Inflammatory macrophage treated with lipopolysaccharide for 1 hour (primary cell): ENCODE measurements around the gene SMAP2.

Experiments
- DNase-seq, 2 donors: peaks; one replicate each; pipeline ENCODE4 v3.0.0-alpha.2; 2020 to 2022

Gene SMAP2

DNA sequence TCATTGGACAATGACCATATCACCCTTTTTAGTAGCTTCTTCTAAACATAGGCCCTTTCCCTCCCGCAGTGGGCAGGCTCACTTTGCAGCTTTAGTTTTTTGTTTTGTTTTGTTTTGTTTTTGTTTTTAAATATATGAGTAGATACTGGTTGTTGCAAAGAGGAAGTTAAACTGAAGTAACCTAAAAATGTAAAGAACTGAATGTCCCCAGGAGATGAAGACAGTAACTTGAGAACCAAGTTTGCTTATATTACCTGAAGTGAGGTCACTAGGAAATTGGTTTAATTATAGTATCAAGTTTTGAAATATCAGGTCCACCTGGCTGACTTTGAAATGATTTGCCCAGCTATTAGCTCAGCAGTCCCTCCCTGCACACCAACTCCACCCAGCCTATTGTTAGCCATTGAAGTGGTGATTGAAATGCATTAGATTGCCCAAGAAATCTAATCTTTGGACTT is 18.2 kb downstream of the SMAP2 start:
- DNase-seq: peak in 1 of 2 donors; percentile 35

DNA sequence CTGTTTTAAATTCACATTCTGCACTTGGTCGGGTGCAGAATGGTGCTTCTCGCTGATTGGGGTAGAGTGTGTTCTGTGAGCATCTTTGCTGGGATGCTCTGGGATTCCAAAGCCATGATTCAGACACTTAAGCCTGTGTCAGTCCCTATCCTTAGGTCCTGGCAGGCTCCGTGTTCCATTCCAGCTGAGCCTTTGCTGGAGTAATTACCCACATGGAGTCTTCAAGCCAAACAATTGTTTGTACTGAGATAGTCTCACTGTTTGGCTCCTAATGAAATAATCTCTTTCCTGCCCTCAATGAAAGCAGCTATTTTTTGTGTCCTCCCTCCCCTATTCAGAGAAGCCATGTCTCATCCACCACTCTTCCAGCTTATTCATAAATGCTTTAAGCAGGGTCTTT is 18.7 kb downstream of the SMAP2 start:
- DNase-seq: no peak

DNA sequence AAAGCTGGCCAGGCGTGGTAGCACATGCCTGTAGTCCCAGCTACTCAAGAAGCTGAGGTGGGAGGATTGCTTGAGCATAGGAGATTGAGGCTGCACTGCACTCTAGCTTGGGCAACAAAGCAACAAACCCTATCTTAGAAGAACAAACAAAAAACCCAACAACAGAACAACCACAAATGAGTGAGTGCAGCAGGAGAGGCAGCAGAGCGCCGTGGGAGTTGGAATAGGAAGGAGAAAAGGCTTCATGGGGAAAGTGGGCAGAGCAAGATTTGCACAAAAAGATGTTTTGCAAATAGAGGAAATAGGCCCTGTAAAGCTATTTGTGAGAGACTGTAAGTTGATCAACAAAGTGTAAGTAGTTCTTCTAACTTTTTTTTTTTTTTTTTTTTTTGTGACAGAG is 19.6 kb downstream of the SMAP2 start:
- peak; percentile 71 to 91 for DNase-seq

DNA sequence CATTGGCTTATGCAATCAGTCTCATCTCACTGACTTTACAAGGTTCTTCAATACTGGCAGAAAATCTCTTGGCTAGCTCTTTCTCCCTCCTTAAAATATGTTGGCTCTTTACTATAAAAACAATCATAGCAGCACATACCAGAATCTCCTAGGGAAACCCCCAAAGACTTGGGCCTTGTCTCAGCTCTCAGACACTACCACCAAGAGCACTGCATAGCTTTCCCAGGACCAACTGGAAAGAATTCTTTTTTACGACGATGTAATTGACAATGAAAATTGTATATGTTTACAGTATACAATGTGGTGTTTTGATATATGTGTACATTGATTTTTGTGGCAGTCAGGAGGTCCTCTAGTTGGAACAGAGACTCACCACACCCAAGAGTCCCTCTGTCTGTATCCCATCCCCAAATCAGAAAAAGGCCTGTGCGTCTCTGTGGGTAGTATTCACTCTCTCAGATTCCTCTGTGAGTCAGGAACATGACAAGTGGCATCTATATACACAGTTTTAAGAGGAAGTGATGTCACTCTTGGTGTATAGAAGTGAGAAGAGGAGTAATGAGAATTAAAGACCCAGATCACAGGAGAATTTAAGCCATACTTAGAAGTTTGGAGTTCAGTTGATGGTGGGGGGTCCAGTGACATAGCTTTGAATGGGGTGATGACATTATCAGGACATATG is 21.1 kb downstream of the SMAP2 start:
- peak; percentile 79 to 87 for DNase-seq

DNA sequence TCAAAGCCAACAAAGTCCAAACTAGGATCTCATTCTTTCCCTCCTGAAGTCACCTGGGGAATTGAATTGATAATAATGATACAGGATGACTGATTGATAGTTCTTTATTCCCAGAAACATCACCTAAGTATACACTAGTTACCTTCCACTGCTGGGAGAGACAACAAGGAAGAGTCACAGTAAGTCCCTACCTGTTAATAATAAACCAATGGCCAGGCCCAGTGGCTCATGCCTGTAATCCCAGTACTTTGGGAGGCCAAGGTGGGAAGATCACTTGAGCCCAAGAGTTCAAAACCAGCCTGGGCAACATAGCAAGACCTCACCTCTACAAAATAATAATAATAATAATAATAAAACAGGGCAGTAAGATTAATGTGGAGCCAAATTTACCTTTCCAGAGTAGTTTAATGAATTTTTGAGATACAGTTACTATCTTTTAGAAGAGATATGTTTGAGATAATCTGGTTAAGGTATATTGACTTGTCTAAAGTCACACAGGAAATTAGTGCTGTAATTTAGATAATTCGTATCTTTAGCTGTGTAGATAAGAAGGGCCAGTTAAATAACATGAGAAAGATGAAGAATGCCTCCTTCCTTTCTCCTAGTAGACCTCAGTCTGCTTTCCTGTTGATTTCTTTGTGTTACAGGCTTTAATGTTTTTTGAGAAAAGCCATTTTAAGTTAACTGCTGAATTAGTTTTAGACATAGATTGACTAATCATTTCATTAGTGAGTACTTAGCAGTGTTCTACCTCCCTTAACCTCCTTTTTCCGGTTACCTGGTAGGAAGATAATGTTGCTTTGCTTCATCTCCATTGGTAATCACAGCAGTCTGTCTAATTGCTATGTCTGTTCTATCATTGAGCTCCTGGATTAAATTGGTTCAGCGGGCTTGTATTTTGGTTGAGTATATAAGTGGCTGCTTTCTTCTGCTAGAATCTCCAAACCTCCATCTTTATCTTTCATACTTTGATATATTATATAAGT is 22.0 kb downstream of the SMAP2 start:
- no peak for DNase-seq

DNA sequence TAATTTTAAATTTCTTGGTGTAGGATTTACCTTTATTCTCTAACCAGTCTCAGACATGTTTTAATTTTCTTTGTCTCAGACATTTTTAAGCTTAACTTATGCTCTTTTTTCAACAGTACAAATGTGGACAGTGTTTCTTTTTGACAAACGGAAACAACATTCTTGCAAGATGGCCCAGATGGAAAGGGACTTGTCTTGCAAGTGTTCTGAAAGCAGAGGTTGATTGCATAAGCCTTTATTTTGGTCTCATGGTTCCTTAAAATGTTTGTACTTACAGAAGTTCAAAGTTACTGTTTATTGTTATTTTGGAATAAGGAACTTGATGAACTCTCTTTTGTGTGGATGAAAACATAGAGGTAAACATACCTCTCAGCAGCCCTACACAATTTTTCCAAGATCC is 22.9 kb downstream of the SMAP2 start:
- peak; percentile 89 to 94 for DNase-seq

DNA sequence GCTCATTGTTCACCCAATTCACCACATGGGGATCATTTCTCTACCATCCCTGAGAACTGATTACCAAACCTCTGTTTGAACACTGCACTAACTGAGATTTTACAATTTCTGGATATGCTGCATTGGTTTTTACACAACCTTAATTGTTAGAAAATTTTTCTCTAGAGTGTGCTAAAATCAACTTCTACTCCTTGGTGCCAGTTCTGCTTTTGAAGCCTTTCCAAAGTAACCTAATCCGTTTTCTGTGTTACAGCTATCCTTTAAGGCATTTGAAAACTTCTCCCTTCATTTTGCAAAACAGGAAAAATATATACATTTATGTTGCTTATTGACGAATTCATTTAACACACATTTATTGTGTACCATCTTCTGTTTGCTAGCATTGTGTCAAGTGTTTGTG is 23.7 kb downstream of the SMAP2 start:
- no peak for DNase-seq

DNA sequence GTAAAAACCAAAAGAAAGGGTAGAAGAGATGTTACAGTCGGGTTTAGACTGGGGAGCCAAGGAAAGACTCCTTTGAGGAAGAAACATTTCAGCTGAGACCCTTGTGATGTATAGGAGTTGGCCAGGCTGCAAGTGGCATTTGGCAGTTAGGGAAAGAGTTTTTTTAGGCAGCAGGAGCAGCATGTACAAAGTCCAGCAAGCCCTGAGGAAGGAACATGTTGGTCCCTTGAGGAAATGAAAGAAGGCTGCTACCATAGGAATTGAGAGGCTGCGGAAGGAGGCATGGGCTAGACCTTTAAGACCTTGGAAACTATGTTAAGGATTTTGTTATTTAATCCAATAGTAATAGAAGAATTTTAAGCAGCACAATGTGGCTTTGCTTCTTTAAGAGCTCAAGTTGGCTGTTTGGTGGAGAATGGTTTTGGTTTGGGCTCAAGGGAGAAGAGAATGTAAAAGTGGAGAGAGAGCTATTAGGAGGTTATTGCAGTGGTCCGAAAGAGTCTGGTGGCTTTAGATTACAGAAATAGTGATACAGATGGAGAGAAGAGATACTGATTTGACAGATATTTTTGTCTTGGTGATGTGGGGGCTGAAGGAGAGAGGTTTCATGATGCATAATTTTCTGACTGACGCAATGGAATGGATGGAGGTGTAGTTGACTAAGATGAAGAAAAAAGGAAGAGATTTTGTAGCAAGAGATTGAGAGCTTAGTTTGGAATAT is 26.6 kb downstream of the SMAP2 start:
- DNase-seq: no peak

DNA sequence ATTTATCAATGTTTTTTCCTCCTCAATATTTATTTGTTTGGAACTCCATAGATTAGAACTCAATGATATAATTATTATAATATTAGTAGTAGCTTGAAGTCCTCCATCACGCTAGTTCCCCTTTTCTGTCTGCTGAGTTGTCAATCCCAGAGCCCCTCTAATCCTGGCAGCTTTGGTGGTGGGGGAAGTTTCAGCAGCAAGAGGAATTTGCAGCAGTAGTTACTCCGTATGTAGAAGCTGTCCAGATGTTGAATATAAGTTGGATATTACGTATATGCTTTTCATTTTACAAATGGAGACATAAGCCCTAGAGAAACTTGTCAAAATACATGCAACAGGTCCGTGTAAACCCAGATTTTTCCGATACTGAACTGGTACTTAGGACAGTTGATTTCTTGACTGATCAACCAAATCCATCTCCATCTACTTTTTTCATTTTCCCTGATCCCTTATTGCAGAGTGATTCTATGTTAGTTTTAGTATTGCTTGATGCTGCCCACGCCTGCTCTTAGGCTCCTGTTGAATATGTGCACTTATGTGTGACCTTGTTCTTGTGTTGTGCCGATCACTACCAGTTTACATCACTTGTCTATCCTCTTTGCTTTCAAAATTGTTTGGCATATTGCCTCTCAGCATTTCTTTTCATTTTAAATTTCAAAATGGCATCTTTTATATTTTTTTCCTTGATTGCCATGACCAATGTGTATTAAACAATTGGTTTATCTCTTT is 28.1 kb downstream of the SMAP2 start:
- DNase-seq: no peak

DNA sequence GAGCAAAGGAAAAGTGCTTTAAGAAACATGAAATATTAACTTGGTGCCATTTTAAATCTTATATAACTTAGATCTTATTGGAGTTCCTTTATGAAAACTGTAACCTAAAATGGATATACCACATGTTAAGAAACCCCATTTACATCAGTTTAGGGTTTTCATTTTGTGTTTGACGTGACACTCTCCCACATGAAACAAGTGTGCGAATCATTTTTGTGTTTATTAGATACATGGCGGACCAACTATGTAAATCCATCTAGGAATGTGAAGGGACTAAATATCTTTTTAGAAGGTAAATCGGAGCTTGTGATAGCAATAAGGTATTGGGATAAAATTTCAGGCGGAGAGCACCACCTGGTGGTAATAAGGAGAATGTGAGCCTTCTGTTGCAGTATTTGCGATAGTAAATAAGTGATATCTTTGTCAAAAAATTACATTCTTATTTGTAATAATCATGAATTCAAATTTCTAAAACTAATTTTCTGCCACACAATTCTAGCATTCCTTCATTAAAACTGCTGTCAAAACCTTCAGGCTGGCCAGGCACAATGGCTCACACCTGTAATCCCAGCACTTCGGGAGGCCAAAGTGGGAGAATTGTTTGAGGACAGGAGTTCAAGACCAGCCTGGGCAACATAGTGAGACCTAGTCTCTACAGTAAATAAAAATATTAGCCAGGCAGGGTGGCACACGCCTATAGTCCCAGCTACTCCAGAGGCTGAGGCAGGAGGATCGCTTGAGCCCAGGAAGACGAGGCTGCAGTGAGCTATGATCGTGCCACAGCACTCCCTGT is 31.3 kb downstream of the SMAP2 start:
- peak; percentile 42 to 74 for DNase-seq

DNA sequence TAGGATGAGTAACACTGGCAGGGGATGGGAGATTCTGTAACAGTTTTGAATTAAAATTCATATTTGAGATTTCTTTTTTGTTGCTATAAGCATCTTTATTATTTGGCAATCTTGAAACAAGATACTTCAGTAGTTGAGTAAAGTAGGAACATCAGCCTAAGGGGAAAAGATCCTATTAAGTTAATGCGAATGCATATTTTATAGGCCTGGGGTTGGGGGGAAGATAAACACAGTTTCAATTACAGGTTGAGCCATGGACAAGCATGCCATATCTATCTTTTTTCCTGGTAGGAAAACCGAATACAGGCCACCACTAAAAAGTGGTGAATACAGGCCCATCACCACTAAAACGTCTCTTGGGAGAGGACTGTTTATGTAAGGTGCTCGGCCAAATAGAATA is 32.3 kb downstream of the SMAP2 start:
- DNase-seq: no peak

DNA sequence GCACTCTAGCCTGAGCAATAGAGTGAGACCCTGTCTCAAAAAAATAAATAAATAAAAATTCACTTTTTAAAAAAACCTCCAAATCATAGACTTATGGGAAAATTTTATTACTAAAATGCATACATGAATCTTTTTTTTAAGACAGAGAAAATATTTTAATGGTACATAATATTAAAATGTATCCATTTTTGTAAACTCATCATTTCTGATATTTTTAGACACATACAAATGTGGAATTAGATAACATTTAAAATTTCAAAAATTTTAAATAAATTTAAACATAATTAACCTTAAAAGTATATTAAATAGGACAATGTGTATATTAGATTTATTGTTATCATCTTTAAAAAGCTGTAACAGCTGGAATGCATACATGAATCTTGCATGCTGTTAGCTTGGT is 33.9 kb downstream of the SMAP2 start:
- DNase-seq: no peak

DNA sequence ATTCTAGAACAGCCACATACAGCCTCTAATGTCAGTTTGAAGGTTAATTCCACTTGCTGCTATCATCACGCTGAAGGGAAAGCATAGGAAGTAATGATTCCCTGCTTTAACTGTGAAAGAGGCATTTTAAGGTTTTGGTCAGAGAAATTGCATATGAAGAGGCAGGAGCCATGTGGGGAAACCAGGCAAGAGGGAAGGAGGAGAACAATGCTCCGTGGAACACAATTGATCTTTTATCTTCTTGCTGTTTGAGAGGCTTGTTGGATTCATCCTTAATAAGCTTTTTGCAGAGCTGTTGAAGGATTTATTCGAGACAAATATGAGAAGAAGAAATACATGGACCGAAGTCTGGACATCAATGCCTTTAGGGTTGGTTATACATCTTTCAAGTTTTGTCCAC is 35.9 kb downstream of the SMAP2 start:
- no peak for DNase-seq

DNA sequence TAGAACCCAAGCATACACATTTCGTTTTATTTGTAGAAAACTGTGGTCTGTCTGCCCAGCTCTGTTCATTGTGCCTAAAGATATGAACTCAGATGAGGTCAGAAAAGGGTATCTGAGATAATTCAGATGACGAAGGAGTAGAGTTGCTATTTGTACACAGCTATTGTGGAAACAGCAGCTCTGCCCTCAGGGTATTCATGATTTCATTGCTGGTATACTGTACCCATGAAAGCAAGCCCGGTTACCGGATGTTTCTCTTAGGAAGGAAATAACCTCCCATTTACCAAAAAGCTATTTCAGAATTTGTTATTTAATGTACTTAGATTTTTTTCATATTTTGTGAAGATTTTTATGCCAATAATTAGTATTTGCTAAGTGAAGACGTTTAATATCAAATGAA is 37.8 kb downstream of the SMAP2 start:
- DNase-seq: no peak

DNA sequence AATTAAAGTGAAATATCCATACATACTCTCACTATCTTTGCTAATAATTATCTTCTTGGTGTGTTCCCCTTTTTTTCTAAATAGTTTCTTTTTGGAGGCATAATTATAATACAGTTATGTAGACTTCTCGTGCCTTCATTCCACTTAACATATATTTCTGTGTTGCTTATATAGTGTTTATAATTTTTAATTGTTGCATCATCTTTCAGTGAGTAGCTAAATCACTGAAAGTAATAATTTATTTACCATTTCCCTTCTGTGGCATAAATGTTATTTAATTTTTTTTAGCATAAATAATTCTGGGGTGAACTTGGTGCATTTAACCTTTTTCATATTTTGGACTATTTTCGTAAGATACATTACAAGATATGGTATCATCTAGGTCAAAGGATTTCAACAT is 38.3 kb downstream of the SMAP2 start:
- DNase-seq: no peak

DNA sequence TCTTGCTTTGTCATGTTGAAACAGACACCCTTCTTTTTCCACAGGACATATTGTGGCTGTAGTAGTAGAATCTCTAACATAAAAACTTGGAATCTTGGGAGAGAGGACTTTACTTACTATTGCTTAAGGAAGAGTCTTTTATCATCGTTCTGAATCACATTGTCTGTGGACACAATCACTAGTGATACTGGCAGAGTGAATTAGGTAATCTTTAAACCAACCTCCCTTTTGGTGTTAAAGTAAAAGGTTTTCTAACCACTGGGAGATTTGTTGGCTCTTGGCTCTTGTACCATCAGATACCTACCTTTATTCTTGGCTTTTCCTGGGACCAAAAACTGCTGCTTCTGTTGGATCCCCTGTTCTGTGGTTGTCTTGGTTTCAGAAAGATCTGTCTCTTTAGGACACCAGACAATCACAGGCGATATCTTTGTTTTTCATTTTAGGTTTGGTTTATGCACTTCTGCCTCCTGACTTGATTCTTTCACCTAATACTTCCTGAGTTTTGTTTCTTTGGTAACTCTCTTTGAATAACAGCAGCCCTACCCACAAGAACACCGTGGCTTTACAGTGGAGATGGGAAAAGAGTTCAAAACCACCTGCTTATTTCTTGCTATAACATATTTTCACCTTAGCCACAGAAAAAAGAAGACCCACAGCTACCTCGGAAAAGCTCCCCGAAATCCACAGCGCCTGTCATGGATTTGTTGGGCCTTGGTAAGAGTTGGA is 40.2 kb downstream of the SMAP2 start:
- no peak for DNase-seq

DNA sequence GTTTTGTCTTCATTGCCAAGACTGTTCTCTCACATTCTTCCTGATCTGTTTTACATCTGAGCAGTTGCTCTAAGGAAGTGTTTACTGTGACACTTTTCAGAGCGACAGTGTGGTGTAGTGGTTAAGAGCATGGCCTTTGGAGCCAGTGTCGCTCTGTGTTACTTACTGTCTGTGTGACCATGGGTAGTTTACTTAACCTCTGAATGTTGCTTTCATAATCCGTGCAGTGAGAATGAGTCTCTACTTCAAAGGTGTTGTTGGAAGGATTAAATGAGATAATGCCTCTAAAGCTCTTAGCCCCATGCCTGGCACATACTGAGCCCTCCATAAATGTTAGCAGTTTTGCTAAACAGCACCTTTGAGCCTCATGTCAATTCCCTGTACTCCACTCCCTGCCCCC is 40.8 kb downstream of the SMAP2 start:
- no peak for DNase-seq

DNA sequence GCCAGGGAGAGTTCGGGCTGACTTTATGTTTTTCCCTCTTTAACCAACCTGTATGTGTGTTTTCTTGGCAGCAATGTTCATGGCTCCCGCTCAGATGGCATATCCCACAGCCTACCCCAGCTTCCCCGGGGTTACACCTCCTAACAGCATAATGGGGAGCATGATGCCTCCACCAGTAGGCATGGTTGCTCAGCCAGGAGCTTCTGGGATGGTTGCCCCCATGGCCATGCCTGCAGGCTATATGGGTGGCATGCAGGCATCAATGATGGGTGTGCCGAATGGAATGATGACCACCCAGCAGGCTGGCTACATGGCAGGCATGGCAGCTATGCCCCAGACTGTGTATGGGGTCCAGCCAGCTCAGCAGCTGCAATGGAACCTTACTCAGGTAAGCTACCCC is 43.2 kb downstream of the SMAP2 start:
- DNase-seq: no peak

DNA sequence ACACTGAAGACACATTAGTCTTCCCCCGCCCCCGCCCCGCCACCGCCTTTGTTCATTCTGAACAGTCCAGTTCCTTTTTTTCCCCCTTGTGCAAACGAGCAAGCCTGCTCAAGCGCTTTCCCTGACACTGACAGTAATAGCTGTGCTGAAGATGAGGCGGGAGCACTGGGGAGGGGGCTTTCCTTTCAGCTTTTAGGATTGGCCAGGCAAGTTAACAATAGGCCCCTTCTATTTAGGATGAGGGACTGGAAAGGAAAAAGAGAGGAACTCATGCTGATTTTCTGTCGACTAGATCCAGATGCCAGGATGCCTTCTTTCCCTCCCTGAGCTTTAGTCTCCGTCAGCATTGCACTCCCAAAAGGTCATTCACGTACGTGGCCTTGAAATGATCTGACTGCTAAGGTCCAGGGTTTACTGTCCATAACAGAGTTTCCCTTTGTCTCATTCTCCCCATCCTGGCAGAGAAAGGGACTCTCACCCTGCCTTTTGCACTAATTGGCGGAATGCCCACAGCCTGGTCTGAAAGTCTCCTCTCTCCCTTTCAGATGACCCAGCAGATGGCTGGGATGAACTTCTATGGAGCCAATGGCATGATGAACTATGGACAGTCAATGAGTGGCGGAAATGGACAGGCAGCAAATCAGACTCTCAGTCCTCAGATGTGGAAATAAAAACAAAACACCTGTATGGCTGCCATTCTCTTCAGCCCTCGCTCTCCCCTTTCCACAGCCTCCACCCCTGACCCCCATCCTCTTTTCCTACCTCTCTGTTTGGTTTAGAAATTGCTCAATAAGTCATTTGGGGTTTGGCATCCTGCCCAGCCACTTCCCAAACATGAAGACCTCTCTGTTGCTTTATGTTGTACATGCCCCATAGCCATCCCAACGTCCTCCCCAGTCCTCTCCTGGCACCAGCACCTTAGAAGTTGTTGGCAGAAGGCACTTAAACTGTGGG is 48.2 kb downstream of the SMAP2 start:
- DNase-seq: peak; percentile 77 to 79
